Ishikawa (cell line): ENCODE measurements around the gene MS4A13.

ENCODE experiments used
- CEBPB ChIP-seq: IDR thresholded peaks from 2 replicates; pipeline ENCODE4 v1.6.1; 2012
- CREB1 ChIP-seq: IDR thresholded peaks from 2 replicates; pipeline ENCODE4 v1.6.1; 2012; ENCODE audit warnings: low read depth
- EGR1 ChIP-seq: IDR thresholded peaks from 2 replicates; pipeline ENCODE4 v1.6.1; 2012
- EP300 ChIP-seq: IDR thresholded peaks from 2 replicates; pipeline ENCODE4 v1.6.1; 2012; ENCODE audit warnings: borderline replicate concordance
- FOXM1 ChIP-seq: IDR thresholded peaks from 2 replicates; pipeline ENCODE4 v1.6.1; 2012; ENCODE audit warnings: low read depth, borderline replicate concordance
- NFIC ChIP-seq: IDR thresholded peaks from 2 replicates; pipeline ENCODE4 v1.6.1; 2012
- RAD21 ChIP-seq: IDR thresholded peaks from 2 replicates; pipeline ENCODE4 v1.6.1; 2012; ENCODE audit warnings: low read depth
- TAF1 ChIP-seq: IDR thresholded peaks from 2 replicates; pipeline ENCODE4 v1.6.1; 2012; ENCODE audit warnings: low read depth, mild to moderate bottlenecking
- TCF12 ChIP-seq: IDR thresholded peaks from 2 replicates; pipeline ENCODE4 v1.6.1; 2012; ENCODE audit warnings: low read depth
- TEAD4 ChIP-seq: IDR thresholded peaks from 2 replicates; pipeline ENCODE4 v1.6.1; 2012
- YY1 ChIP-seq: IDR thresholded peaks from 2 replicates; pipeline ENCODE4 v1.6.1; 2012; ENCODE audit warnings: low read depth
- ZBTB7A ChIP-seq: IDR thresholded peaks from 2 replicates; pipeline ENCODE4 v1.6.1; 2012; ENCODE audit warnings: low read depth
- TF ChIP-seq, protein P1 (sequence below): IDR thresholded peaks from 2 replicates; pipeline ENCODE4 v1.6.1; 2012; ENCODE audit warnings: low read depth, mild to moderate bottlenecking
- TF ChIP-seq, protein P2 (sequence below): IDR thresholded peaks from 2 replicates; pipeline ENCODE4 v1.6.1; 2012
- TF ChIP-seq, protein P3 (sequence below): IDR thresholded peaks from 2 replicates; pipeline ENCODE4 v1.6.1; 2012

The MS4A13 gene

DNA sequence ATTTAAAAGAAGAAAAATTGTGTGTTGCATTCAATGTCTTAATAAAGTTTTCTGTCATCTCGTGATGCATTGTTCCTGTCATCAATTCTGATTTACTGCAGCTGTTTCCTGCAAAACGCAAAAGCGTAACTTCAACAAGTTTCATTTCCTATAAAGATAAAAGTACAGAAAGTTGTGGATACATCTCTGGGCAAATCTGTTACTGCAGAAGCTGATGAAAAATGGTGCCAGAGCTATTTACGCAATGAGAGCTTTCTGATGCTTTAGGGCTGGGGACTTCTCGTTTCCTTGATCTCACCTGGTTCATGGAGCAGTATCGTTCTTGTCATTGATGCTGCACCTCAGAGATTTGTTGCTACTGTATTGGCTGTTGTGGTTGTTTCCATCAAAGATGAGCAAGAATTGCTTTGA lies 38.2 kb upstream of the MS4A13 start:
- TF ChIP-seq TAF1 (no peak), FOXM1 (no peak), CEBPB (no peak), ZBTB7A (no peak), TEAD4 (no peak), EGR1 (no peak), TCF12 (no peak), CREB1 (no peak), YY1 (no peak), EP300 (no peak), RAD21 (no peak)
- TF ChIP-seq, protein P1, sequence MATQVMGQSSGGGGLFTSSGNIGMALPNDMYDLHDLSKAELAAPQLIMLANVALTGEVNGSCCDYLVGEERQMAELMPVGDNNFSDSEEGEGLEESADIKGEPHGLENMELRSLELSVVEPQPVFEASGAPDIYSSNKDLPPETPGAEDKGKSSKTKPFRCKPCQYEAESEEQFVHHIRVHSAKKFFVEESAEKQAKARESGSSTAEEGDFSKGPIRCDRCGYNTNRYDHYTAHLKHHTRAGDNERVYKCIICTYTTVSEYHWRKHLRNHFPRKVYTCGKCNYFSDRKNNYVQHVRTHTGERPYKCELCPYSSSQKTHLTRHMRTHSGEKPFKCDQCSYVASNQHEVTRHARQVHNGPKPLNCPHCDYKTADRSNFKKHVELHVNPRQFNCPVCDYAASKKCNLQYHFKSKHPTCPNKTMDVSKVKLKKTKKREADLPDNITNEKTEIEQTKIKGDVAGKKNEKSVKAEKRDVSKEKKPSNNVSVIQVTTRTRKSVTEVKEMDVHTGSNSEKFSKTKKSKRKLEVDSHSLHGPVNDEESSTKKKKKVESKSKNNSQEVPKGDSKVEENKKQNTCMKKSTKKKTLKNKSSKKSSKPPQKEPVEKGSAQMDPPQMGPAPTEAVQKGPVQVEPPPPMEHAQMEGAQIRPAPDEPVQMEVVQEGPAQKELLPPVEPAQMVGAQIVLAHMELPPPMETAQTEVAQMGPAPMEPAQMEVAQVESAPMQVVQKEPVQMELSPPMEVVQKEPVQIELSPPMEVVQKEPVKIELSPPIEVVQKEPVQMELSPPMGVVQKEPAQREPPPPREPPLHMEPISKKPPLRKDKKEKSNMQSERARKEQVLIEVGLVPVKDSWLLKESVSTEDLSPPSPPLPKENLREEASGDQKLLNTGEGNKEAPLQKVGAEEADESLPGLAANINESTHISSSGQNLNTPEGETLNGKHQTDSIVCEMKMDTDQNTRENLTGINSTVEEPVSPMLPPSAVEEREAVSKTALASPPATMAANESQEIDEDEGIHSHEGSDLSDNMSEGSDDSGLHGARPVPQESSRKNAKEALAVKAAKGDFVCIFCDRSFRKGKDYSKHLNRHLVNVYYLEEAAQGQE, result no peak
- TF ChIP-seq, protein P2, sequence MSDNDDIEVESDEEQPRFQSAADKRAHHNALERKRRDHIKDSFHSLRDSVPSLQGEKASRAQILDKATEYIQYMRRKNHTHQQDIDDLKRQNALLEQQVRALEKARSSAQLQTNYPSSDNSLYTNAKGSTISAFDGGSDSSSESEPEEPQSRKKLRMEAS, result no peak
- TF ChIP-seq, protein P3, sequence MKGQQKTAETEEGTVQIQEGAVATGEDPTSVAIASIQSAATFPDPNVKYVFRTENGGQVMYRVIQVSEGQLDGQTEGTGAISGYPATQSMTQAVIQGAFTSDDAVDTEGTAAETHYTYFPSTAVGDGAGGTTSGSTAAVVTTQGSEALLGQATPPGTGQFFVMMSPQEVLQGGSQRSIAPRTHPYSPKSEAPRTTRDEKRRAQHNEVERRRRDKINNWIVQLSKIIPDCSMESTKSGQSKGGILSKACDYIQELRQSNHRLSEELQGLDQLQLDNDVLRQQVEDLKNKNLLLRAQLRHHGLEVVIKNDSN, result no peak

DNA sequence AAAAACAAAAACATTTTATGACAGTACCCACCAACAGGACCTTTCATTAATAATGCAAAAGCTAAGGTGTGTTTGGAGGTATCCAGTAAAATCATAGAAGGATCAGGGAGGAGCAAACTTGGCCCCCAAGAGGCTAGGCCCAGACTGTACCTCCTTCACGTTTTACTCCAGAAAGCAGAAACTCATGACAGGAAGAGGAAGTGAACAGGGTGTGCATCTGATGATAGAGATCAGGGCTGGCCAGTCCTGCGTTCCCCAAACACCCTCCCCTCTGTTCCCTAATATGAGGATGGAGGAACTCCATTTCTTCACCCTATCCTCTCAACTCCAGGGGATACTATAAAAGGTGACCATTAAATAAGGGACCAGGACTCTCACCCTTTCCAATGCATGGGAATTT lies 32.8 kb upstream of the MS4A13 start:
- TF ChIP-seq NFIC (no peak), YY1 (no peak), CEBPB (no peak), TAF1 (no peak), EP300 (no peak), EGR1 (no peak), RAD21 (no peak), CREB1 (no peak), ZBTB7A (no peak), TCF12 (no peak), TEAD4 (no peak), FOXM1 (no peak)
- TF ChIP-seq, protein P3, result no peak
- TF ChIP-seq, protein P2, result no peak
- TF ChIP-seq, protein P1, result no peak

DNA sequence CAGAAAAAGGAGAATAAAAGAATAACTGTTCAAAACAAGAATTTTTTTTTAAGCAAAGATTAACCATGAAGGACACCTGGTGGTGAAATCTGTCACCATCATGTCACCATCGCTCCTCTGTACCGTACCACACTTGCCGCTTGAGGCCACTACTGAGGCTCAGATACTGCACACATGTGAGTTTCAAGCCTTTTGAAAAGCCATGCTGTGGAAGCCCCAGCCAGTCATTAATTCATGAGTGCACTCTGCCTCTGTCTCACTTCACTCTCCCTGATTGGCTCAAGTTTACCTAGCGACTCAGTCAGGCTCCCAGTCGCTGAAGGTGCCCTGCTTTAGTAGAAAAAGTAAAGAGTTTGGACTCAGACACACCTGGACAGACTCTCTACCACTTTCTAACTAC lies 29.2 kb upstream of the MS4A13 start:
- TF ChIP-seq RAD21 (peak; percentile 11; the same call in 1 of the 2 replicates), TCF12 (no peak)

DNA sequence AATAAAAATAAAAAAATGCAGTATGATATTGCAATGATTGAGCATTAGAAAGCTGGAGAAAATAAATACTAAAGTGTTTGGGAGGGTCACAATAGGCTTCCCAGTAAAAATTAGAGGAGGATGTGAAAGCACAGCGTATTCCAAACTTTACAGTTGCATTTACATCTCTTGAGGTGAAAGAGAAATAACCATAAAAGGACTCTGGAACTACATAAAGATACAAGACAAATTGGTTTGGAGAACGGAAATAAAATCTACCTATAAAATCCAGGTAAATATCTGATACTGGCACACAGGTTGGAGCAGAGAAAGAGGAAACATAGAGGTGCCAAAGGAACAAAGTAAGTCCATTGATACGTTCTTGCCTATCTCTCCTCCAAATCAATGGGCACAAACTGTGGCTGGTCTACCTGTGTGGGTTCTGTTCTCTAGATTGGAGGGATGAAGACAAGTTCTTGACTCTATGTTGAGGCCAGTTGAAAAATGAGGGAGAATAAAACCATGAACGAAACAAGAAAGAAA lies 22.6 kb upstream of the MS4A13 start, which contains the start of gene MS4A12:
Gene MS4A12 (plus strand): TSS at position 291 of the 522 bp plus-strand sequence. CDS start 4,541 bp downstream, outside the sequence.
- TF ChIP-seq EGR1 (no peak), FOXM1 (no peak), EP300 (no peak), ZBTB7A (no peak), YY1 (no peak), CEBPB (no peak)

DNA sequence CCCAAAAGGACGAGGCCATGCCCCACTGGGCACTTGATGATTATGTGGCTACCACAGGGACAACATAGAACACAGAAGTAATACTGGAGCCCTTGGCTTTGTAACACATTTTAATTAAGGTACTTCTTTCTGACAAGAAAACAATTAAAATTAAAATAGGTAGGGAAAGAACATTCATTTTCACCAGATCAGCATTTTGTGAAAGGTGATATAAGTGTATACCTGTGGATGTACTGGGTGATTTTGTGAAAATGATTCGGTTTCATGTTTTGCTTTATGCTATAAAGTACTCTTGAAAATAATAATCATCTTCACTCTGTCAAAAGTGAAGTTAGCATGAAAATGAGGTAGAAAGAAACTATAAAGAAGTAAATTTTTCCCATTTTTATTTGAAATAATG lies 21.7 kb upstream of the MS4A13 start:
- TF ChIP-seq YY1 (no peak), EGR1 (no peak), TCF12 (no peak), RAD21 (no peak), EP300 (no peak), CEBPB (no peak), CREB1 (no peak)
- TF ChIP-seq, protein P2, result no peak
- TF ChIP-seq, protein P1, result no peak
